G401 (cell line): ENCODE measurements around the gene SDE2. TPM values are rescaled to one million over a fixed set of nuclear protein-coding genes. Genes with fewer than 3 reads are reported as not detected.
"Not testable (repeated sequence)": the region's sequence is repeated elsewhere in the genome, so short reads cannot be mapped to it uniquely, and the experiment has no call there.

Source experiments
- DNase-seq: peaks from one replicate; pipeline ENCODE4 v3.0.0-alpha.2; 2015; ENCODE audit warnings: low spot score
- in situ Hi-C: cut with HindIII; loops from 2 replicates; pipeline ENCODE4 v1.10.0; 2016; ENCODE audit warnings: low sequenced_read_pairs, mixed read lengths
- total RNA-seq: library from RNA; depleted of rRNA; stranded (reverse); fragments of >200 nt; shearing (Covaris generic); gene quantifications from 2 replicates; pipeline ENCODE4 v1.2.3, GENCODE V29; 2014

Gene SDE2
- total RNA-seq, 1 experiment from 2014 or later = 22.1 TPM

DNA sequence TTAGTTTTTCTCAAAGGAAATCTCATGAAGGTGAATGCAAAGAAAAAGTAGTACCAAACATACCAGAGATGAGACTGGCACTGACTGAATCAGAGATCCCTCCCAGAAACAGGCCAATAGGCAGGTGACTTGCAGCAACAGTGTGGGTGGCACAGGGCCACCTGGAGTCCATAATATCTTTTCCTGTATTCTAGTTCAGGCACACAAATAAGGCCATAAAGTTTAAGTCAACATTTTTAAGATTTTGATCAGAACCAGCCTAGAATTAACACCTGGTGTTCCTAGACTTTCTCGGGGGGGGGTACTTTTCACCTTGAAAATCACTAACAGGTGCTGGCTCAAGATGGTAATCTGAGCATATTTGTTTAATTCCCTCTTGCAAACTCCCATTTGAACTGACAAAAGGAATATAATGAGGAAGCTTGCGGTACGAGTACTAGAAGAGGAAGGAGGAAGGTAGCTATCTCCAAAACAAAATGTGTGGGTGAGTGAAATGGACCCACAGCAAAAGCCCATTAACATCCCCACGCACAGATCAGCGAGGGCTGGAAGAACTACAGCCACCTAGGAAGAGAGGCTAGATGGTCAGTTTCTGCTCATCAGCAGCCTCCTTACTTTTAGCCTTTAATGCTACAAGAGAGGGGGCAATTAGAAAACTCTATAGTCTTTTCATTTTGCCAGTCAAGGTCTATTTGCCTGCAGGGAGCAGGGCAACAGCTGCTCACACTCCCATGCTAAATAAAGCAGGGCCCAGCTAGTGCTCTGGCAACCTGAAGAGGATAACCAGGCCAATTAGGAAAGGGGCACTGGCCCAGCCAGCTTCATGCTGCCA lies 18.9 kb downstream of the SDE2 start:
- in situ Hi-C loops = no loop called here
- DNase-seq = no peak

DNA sequence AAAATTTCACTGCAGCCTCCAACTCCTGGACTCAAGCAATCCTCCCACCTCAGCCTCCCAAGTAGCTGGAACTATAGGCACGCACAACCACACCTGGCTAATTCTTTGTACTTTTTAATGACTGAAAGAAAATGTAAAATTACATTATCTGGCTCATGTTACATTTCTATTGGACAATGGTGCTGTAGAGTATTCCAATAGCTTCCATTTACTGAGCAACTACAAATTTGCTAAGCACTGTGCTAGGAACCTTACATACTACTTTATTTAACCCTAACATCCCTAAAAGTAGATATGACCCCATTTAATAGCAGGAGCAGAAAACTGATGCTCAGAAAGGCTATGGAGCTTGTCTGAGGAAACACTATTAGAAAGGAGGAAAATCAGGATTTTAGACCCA lies 19.7 kb downstream of the SDE2 start:
- in situ Hi-C loops = no loop called here
- DNase-seq = no peak

GRCh38 chr1:225977937-225978748 lies 21.0 kb downstream of the SDE2 start:
- in situ Hi-C loops = no loop called here
- no peak for DNase-seq

DNA sequence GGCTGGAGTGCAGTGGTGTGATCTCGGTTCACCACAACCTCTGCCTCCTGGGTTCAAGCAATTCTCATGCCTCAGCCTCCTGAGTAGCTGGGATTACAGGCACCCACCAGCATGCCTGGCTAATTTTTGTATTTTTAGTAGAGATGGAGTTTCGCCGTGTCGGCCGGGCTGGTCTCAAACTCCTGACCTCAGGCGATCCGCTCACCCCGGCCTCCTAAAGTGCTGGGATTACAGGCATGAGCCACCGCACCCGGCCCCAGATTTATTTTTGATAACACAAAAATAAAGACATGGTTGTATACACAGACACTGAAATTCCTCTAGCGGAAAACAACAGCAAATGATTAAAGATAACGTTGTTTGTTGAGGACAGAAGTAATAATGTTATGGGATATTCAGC lies 24.0 kb downstream of the SDE2 start:
- in situ Hi-C loops, DNase-seq: not testable (repeated sequence)

DNA sequence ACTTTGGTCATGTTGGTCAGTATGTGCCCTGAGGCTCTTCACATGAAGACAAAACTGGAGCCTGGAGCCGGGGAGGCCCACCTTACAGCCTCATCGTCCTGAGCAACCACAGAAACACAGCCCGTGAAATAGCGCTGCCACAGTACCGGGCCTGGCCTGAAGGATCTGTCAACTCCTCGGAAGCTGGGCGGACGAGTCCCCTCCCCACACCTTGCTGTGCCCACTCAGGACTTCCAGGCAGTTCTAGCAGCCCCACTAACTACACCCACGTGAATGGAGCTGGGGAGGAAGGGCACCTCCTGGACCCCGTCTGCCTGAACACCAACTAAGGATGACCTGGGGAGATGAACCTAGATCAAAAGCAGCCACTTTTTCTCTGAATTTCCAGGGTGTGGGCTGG lies 24.7 kb downstream of the SDE2 start:
- DNase-seq = no peak
- in situ Hi-C loops = no loop called here

GRCh38 chr1:225973158-225973557 lies 26.0 kb downstream of the SDE2 start:
- in situ Hi-C loops = no loop called here
- no peak for DNase-seq

DNA sequence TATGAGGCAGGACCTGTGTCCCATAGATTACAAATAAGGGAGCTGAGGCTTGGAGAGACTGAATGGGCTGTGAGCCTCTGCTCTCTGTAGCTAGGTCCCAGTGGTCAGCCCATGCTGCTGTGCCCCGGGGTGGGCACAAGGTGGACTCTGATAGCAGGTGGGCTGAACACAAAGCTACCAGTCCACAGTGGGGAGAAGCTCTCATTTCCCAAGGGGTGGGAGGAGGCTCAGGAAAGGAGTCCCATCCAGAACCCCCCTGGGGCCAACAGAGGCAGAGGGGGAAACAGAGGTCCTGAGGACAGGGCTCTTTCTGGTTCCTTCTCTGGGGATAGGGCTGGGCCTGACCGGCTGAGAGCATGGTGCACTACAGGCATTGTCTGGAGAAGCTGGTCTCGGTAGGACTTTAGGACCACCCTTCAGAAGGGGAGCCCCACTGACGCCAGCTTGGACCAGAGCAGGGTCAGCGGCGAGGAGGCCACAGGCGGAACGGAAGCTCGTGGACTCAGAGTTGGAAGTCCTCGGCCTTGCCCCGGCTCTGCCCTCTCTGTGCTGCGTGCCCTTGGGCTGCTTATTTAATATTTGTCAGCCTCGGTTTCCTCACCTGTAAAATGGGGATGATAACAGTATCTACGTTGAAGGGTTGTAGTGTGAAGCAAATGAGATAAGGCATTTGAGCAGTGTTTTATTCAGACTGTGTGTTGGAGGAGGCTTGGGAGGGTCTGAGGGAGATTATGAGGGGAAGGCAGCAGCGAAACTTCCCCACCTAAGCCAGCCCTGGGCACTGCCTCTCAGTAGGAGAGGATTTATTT lies 26.6 kb downstream of the SDE2 start:
- in situ Hi-C loops = no loop called here
- no peak for DNase-seq

- in situ Hi-C loops, DNase-seq: not testable (repeated sequence)
Observed at GRCh38 chr1:225970592-225971157, 28.5 kb downstream of the SDE2 start.

GRCh38 chr1:225969751-225970150 lies 29.4 kb downstream of the SDE2 start:
- DNase-seq, in situ Hi-C loops: not testable (repeated sequence)

GRCh38 chr1:225965231-225965630 lies 33.9 kb downstream of the SDE2 start:
- in situ Hi-C loops = no loop called here
- no peak for DNase-seq

- no peak for DNase-seq
- in situ Hi-C loops = no loop called here
Observed at GRCh38 chr1:225963735-225964530, 35.2 kb downstream of the SDE2 start.

DNA sequence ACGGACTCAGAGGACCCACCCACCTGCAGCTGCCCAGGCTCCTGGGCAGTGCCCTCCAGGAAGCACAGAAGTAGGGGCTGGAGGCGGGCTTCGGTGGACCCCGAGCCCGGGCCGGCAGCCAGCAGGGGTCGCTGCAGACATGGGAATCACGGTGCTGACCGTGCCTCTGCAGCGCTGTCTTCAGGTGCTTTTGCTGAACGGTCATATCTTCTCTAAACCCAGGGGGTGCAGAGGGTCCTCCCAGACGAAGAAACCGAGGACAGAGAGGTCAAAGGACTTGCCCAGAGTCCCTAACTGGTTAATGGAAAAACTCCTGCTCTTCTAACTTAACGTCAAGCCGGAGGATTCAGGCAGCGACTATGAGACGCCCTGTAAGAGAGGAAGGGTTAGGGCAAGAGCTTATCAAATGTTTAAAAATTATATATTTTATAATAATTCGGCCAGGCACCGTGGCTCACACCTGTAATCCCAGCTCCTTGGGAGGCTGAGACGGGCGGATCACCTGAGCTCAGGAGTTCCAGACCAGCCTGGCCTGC lies 36.6 kb downstream of the SDE2 start:
- DNase-seq = no peak
- in situ Hi-C loops = no loop called here

- no peak for DNase-seq
- in situ Hi-C loops = no loop called here
Observed at GRCh38 chr1:225961659-225962439, 37.3 kb downstream of the SDE2 start.

DNA sequence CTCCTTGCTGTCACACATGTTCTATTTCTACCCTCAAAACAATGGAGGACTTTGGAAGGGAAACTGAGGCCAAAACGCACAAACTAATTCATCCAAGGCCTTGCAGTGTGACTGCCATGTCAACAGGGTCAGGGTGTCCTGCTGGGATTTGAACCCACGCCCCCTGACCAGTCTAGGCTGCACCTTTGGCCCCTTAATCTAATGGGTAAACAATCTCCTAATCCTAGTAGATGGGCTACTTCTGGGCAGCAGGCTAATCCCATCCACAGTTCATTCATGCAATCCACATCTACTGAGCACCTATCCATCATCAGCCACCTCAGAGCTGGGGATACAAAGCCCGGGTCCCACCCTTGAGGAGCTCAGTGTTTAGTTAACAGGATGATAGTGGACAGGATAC lies 41.1 kb downstream of the SDE2 start:
- DNase-seq = no peak
- in situ Hi-C loops = no loop called here

DNA sequence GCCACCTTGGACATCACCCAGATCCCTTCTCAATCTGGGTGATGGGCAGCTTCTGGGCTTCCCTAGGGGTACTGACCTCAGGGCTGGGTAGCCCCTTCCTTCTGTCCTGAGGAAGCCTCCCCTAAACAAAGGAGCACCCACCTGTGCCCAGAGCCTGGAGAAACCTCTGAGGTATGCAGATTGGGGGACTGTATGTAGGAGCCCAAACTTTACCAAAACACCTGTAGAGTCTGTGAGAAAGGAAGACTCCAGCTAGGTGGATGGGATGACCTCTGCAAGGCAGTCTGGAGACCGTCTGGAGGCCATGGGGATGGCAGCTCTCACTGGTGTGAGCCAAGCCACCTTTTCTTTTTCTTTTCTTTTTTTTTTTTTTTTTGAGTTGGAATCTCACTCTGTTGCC lies 44.4 kb downstream of the SDE2 start:
- in situ Hi-C loops = no loop called here
- no peak for DNase-seq

DNA sequence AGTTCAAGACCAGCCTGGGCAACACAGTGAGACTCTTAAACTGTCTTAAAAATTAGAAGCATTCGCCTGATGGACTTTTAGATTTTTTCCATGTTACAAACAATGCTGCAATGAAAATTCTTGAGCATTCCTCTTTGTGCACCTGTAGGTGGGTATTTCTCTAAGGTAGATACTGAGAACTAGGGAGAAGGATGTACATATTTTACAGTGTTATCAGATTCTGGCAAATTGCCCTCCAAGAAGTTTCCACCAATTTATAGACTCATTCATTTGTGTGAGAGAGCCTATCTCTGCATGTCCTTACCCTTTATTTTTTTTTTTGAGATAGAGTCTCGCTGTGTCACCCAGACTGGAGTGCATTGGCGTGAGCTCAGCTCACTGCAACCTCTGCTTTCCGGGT lies 45.8 kb downstream of the SDE2 start:
- DNase-seq = no peak
- in situ Hi-C loops = no loop called here

GRCh38 chr1:225950905-225951497 lies 48.1 kb downstream of the SDE2 start:
- in situ Hi-C loops = no loop called here
- no peak for DNase-seq
